RWPE1 (cell line): ENCODE data around the gene LEO1.
A peak's percentile ranks its signal among the peaks of the same experiment; 100 is the strongest.
"Not testable (repeated sequence)": the region's sequence is repeated elsewhere in the genome, so short reads cannot be mapped to it uniquely, and the experiment has no call there.

ENCODE experiments used
- CTCF ChIA-PET: fragments of 350-600 bp; sonication (Branson Sonifier 250); formaldehyde crosslinking; extraction: SDS; loops from one replicate; lab custom pipeline; 2021; lab: Yijun Ruan, JAX
- POLR2A ChIA-PET: fragments of 400-600 bp; formaldehyde crosslinking; extraction: SDS; loops from one replicate; lab custom pipeline; 2020; ENCODE audit warnings: antibody characterized with exemption; ENCODE audit not compliant: low non-redundant PET; lab: Yijun Ruan, JAX
- DNase-seq: peaks from one replicate; pipeline ENCODE4 v3.0.0; 2012; ENCODE audit warnings: low spot score
- H3K27ac ChIP-seq: fragments of 450-650 bp; 2 replicates; pipeline ENCODE4 v1.5.1; 2017
- TF ChIP-seq, protein P1 (sequence below): fragments of 450-650 bp; conservative IDR thresholded peaks from 2 replicates; pipeline ENCODE4 v1.5.1; 2017; ENCODE audit warnings: low read depth, mild to moderate bottlenecking

Gene LEO1

DNA sequence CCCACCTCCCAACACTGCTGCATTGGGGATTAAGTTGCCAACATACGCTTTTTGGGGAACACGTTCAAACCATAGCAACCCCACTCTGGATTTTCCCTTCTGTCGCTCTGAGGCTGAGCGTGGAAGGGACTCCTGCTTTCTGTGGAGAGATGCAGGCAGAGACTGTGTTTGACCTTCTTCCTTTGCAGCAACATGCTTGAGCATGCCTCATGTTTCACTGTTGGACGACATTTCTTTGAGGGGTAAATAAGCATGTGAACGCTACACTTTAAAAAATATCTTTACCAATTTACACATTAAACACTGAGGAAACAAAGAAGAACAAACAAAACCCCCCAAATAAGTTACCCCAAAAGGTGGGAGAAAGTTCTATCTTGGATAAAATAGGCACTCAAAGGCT, 33.2 kb upstream of the LEO1 start:
- TF ChIP-seq, protein P1, sequence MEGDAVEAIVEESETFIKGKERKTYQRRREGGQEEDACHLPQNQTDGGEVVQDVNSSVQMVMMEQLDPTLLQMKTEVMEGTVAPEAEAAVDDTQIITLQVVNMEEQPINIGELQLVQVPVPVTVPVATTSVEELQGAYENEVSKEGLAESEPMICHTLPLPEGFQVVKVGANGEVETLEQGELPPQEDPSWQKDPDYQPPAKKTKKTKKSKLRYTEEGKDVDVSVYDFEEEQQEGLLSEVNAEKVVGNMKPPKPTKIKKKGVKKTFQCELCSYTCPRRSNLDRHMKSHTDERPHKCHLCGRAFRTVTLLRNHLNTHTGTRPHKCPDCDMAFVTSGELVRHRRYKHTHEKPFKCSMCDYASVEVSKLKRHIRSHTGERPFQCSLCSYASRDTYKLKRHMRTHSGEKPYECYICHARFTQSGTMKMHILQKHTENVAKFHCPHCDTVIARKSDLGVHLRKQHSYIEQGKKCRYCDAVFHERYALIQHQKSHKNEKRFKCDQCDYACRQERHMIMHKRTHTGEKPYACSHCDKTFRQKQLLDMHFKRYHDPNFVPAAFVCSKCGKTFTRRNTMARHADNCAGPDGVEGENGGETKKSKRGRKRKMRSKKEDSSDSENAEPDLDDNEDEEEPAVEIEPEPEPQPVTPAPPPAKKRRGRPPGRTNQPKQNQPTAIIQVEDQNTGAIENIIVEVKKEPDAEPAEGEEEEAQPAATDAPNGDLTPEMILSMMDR: no peak
- POLR2A ChIA-PET: no interaction called here
- CTCF ChIA-PET: no interaction called here
- H3K27ac ChIP-seq: no peak overlapping the region
- DNase-seq: no peak

DNA sequence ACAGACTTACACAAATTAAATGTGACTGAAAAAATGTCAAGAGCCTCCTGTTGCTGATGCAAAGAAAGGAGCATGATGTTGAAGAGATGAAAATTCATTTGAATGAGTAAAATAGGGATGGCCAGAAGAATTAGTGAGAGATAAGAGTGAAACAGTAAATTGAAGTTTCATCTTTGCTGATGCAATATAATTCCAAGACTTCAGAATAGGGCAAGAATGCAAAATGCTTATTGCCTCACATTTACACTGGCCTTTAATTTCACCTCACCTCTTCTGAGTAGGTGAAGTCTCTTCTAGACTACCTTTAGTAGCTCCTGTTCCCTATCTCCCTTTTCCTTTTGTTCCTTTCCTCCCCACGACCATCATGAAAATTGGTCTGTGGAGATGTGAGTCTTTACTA, 32.1 kb upstream of the LEO1 start:
- DNase-seq: no peak
- H3K27ac ChIP-seq: no peak overlapping the region
- CTCF ChIA-PET: interaction anchor here (0.6 kb wide), 1 partner anchor 154 kb away, joined by 4 read pairs; no protein-coding TSS in a partner anchor
- POLR2A ChIA-PET: no interaction called here
- TF ChIP-seq, protein P1: no peak

DNA sequence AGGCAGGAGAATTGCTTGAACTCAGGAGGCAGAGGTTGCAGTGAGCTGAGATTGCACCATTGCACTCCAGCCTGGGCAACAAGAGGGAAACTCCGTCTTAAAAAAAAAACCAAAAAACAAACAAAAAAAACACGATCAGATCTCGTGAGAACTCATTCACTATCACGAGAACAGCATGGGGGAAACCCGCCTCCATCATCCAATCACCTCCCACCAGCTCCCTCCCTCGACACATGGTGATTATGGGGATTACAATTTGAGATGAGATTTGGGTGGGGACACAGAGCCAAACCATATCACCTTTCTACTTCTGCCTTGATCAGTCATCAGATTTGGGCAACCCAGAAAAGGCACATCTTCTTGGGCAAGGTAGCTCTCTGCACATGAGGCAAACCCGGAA, 31.5 kb upstream of the LEO1 start:
- CTCF ChIA-PET: interaction anchor here (0.6 kb wide), 1 partner anchor 155 kb away, joined by 4 read pairs; no protein-coding TSS in a partner anchor
- POLR2A ChIA-PET, H3K27ac ChIP-seq, DNase-seq: not testable (repeated sequence)

DNA sequence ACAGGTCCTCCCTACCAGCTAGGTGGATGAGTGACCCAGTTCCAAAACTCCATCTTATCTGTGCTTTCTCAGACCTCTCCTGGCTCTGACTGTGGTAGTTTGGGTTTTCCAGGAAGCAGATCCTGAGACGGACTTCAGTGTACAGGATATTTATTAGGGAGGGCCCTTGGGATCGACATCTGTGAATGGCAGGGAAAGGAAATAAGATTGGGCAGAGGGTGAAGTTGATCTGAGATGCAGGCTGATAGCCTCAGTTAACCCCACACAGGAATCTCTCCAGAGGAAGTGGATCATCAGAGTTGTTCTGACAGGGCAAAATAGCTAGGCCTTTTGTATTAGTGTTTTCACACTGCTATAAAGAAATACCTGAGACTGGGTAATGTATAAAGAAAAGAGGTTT, 30.8 kb upstream of the LEO1 start:
- TF ChIP-seq, protein P1: no peak
- no peak overlapping the region for H3K27ac ChIP-seq
- ChIA-PET POLR2A (no interaction called here), CTCF (no interaction called here)
- no peak for DNase-seq

DNA sequence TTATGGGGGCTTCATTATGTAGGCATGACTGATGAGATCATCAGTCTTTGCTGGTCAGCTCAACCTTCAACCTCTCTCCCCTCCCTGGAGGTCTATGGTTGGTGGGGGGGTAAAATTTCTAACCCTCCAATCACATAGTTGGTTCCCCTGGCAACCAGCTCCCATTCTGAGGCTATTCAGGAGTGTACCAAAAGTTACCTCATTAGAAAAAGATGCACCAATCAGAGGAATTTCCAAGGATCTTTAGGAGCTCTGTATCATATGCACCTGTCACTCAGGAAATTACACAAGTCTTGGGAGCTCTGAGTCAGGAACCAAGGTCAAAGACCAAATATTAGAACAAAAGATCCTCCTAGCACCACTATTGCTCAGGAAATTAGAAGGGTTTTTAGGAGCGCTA, 21.4 kb upstream of the LEO1 start:
- peak; percentile 73 for DNase-seq
- TF ChIP-seq, protein P1: no peak
- CTCF ChIA-PET: interaction anchor here (0.6 kb wide), 1 partner anchor 842 kb away, joined by 5 read pairs; no protein-coding TSS in a partner anchor
- POLR2A ChIA-PET: interaction anchor here (0.7 kb wide), 1 partner anchor 22 kb away, joined by 4 read pairs; the partner anchor contains the start of gene LEO1
- H3K27ac ChIP-seq: peak overlapping the region; percentile 18; the same call in 1 of the 2 replicates

DNA sequence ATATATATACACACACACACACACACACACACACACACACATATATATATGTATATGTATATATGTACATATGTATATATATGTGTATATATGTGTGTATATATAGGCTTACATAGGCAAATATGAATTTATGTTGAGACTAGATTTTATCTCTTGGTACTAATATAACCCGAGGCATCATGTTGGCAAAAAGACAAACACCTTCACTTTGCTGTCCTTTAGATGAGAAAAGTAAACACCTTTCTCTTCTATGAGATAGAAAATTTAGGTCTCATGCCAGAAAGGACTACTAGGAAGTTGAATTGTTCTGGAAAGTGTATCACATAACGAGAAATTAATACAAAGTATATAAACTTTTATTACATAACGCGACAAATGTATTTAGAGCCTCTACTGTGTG, 19.6 kb upstream of the LEO1 start:
- DNase-seq: no peak
- ChIA-PET POLR2A (no interaction called here), CTCF (interaction anchor here (0.6 kb wide), 1 partner anchor 238 kb away, joined by 3 read pairs; no protein-coding TSS in a partner anchor)
- TF ChIP-seq, protein P1: no peak
- no peak overlapping the region for H3K27ac ChIP-seq

DNA sequence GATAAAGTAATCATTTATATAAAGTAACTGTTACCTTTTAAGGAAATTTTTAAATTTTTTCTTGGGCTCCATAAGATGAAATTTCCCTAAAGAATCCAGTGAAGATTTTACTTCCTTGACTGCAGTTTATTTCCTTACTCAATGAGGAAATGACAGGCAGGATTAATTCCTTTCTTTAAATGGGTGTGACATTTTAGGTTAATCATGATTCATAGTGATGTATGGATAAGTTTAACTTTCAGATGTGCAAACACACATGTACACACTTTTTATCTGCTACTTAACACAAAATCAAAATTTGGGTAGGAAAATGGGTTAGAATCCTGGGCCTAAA, 11.2 kb upstream of the LEO1 start:
- DNase-seq: peak; percentile 45
- peak overlapping the region; percentile 86 for H3K27ac ChIP-seq
- ChIA-PET POLR2A (no interaction called here), CTCF (no interaction called here)
- TF ChIP-seq, protein P1: no peak
